ENCODE data around the gene NKAIN4. TPM values are rescaled to one million over a fixed set of nuclear protein-coding genes. Genes with fewer than 3 reads are reported as not detected.

NKAIN4 gene
- total RNA-seq, 1 experiment from 2014 or later: not detected

DNA sequence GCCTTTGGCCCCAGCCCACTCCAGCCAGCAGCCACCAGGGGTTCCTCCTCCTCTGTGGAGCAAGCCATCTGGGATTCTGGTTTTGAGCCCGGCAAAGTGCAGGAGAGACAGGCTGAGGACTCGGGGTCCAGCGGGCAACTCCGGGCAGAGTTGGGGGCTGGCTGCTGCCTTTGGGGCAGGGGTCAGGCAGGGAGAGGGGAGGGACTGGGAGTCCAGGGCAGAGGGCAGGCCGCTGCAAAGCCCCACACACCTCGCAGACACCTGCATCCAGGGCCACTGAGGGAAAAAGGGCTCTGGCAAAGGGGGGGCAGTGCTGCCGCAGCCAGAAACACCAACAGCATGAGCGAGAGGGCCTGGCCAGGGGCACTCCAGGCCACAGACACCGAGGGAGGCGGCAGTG, 9.8 kb downstream of the NKAIN4 start:
- H3F3A ChIP-seq (ENCODE audit: insufficient read depth, low read depth): 0 out of 2 replicates have a peak, but pooled peaks cover 4% of the 10 kb centered on the region
- H3K36me3 ChIP-seq (ENCODE audit: low read depth): no peaks in the 10 kb centered on the region
- ChIA-PET CTCF (no interaction called here), POLR2A (ENCODE audit: unreplicated experiment) (no interaction called here)
- H4K20me1 ChIP-seq (ENCODE audit: insufficient read depth): no peaks in the 10 kb centered on the region
- no peaks in the 10 kb centered on the region for H3K9me2 ChIP-seq (ENCODE audit: insufficient read depth)
- no peaks in the 10 kb centered on the region for H3K79me2 ChIP-seq (ENCODE audit: low read depth)
- H2AFZ ChIP-seq: no peak overlapping the region
- no TSS peak for BruUV-seq (replicated peaks)
- H3K4me2 ChIP-seq: no peak overlapping the region
- H3K4me3 ChIP-seq: no peak overlapping the region
- intact Hi-C loops (cut with micrococcal nuclease; ENCODE audit: unreplicated experiment): no loop called here
- no peak overlapping the region for H3K27ac ChIP-seq
- H3K4me1 ChIP-seq (replicated peaks; ENCODE audit: insufficient read depth): peaks cover 6% of the 10 kb centered on the region; the same call in 1 of the 2 replicates
- H3K9me3 ChIP-seq (ENCODE audit: insufficient read depth, low read depth): no peaks in the 10 kb centered on the region
- no peak for DNase-seq
- TF ChIP-seq EZH2 (IDR thresholded peaks at IDR 0.05; ENCODE audit: low read depth): no peak
- TF ChIP-seq, protein P1, sequence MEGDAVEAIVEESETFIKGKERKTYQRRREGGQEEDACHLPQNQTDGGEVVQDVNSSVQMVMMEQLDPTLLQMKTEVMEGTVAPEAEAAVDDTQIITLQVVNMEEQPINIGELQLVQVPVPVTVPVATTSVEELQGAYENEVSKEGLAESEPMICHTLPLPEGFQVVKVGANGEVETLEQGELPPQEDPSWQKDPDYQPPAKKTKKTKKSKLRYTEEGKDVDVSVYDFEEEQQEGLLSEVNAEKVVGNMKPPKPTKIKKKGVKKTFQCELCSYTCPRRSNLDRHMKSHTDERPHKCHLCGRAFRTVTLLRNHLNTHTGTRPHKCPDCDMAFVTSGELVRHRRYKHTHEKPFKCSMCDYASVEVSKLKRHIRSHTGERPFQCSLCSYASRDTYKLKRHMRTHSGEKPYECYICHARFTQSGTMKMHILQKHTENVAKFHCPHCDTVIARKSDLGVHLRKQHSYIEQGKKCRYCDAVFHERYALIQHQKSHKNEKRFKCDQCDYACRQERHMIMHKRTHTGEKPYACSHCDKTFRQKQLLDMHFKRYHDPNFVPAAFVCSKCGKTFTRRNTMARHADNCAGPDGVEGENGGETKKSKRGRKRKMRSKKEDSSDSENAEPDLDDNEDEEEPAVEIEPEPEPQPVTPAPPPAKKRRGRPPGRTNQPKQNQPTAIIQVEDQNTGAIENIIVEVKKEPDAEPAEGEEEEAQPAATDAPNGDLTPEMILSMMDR (conservative IDR thresholded peaks at IDR 0.05): no peak
- peaks cover 46% of the 10 kb centered on the region for H3K27me3 ChIP-seq (ENCODE audit: insufficient read depth, low read depth)

DNA sequence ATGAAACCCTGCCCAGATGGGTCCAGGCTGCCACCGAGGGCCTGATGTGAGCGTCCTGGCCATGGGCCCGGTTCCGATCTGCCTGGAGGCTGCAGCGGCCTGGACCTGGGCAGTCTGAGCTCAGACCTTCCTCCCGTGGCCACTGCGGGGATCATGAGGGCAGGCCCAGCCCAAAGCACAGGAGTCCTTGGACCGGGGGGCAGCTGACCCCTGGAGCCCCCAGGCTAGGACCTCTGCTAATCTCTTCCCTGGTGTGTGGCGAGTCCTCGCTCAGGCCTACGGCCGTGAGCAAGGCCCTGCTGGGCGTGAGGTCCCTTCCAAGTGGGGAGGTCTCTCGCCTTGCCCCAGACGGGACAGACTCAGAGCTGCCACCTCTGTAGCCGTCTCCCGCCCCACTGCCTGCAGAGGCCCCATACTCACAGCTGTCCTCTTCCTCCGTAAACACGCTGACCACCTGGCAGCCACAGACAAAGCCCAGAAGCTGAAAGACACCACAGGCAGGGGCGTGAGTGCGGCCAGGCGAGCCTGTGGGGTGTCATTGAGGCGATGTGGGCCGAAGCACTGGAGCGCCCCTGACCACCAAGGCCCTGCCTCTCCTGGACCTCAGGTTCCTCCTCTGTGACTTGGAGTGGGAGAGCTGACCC, 10.5 kb downstream of the NKAIN4 start:
- Histone ChIP-seq H3K9me3 (ENCODE audit: insufficient read depth, low read depth) (no peaks in the 10 kb centered on the region), H3K27me3 (ENCODE audit: insufficient read depth, low read depth) (peaks cover 44% of the 10 kb centered on the region), H3K36me3 (ENCODE audit: low read depth) (no peaks in the 10 kb centered on the region), H3K9me2 (ENCODE audit: insufficient read depth) (no peaks in the 10 kb centered on the region), H3K27ac (no peak overlapping the region), H3K79me2 (ENCODE audit: low read depth) (no peaks in the 10 kb centered on the region), H3K4me2 (no peak overlapping the region), H2AFZ (no peak overlapping the region), H3K4me3 (no peak overlapping the region), H4K20me1 (ENCODE audit: insufficient read depth) (no peaks in the 10 kb centered on the region), H3F3A (ENCODE audit: insufficient read depth, low read depth) (no peaks in the 10 kb centered on the region), H3K4me1 (replicated peaks; ENCODE audit: insufficient read depth) (no peaks in the 10 kb centered on the region)
- intact Hi-C loops (cut with micrococcal nuclease; ENCODE audit: unreplicated experiment): no loop called here
- ChIA-PET CTCF (no interaction called here), POLR2A (ENCODE audit: unreplicated experiment) (no interaction called here)
- DNase-seq: no peak
- TF ChIP-seq, protein P1 (conservative IDR thresholded peaks at IDR 0.05): no peak
- TF ChIP-seq EZH2 (IDR thresholded peaks at IDR 0.05; ENCODE audit: low read depth): no peak
- no TSS peak for BruUV-seq (replicated peaks)

DNA sequence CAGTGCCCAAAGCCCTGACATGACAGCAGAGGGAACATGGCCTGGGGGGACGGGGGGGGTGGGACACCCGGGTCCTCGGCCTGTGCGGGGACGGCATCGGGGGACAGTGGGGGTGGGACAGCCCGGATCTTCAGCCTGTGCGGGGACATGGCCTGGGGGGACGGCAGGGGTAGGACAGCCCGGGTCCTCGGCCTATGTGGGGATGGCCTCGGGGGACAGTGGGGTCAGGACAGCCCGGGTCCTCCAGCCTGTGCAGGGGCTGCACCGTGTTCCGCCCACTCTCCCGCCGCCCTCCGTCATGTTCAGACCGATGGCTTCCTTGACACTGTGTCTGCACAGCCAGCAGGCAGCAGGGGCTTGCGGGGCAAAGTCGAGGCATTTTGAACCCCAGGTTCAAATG, 11.5 kb downstream of the NKAIN4 start:
- Histone ChIP-seq H3K4me3 (no peak overlapping the region), H4K20me1 (ENCODE audit: insufficient read depth) (no peaks in the 10 kb centered on the region), H3K79me2 (ENCODE audit: low read depth) (no peaks in the 10 kb centered on the region), H3K27me3 (ENCODE audit: insufficient read depth, low read depth) (peaks cover 34% of the 10 kb centered on the region), H3K36me3 (ENCODE audit: low read depth) (no peaks in the 10 kb centered on the region), H3K27ac (no peak overlapping the region), H3K4me1 (replicated peaks; ENCODE audit: insufficient read depth) (no peaks in the 10 kb centered on the region), H3K4me2 (no peak overlapping the region), H2AFZ (no peak overlapping the region), H3K9me2 (ENCODE audit: insufficient read depth) (no peaks in the 10 kb centered on the region), H3F3A (ENCODE audit: insufficient read depth, low read depth) (no peaks in the 10 kb centered on the region), H3K9me3 (ENCODE audit: insufficient read depth, low read depth) (no peaks in the 10 kb centered on the region)
- no peak for DNase-seq
- no peak for TF ChIP-seq EZH2 (IDR thresholded peaks at IDR 0.05; ENCODE audit: low read depth)
- TF ChIP-seq, protein P1 (conservative IDR thresholded peaks at IDR 0.05): no peak
- BruUV-seq (replicated peaks): no TSS peak
- intact Hi-C loops (cut with micrococcal nuclease; ENCODE audit: unreplicated experiment): no loop called here
- ChIA-PET CTCF (no interaction called here), POLR2A (ENCODE audit: unreplicated experiment) (no interaction called here)

All from PC-9 (cell line).